Activated CD8-positive, alpha-beta memory T cell treated with anti-CD3 and anti-CD28 coated beads for 4 hours (primary cell): ENCODE measurements around the gene SOS1.

Experiments
- DNase-seq, 2 donors: peaks; one replicate each; pipeline ENCODE4 v3.0.0-alpha.2; 2020; ENCODE audit warnings: low read depth in 2 of 2

The SOS1 gene

GRCh38 chr2:39024833-39025232 is 96.0 kb downstream of the SOS1 start:
- DNase-seq: no peak

- DNase-seq: no peak
Observed at GRCh38 chr2:39023649-39024048, 97.2 kb downstream of the SOS1 start.

DNA sequence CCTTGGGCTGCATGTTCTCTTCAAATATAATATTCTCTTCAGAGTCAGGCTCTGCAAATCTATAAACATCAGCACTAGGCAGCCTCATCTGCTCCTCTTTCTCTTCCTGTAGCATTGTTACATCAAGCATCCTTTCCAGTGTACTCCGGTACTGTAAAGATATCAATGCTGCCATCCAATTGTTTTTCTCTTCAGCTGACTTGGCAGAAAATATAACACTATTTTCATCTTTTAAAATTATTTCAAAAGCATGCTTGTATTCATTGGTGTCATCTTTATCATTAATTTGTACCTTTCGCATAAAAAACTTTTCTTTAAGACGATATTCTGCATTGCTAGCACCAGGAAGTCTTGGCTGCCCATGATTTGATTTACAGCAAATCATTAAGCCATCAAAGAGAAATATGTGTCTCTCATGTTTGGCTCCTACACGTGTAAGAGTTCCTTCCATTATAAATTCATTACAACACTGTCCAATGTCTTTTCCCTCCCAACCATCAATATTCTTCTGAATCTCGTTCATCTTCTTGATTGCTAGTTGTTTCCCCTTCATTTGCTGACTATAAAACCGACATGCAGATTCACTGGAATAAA is 98.1 kb downstream of the SOS1 start:
- no peak for DNase-seq

DNA sequence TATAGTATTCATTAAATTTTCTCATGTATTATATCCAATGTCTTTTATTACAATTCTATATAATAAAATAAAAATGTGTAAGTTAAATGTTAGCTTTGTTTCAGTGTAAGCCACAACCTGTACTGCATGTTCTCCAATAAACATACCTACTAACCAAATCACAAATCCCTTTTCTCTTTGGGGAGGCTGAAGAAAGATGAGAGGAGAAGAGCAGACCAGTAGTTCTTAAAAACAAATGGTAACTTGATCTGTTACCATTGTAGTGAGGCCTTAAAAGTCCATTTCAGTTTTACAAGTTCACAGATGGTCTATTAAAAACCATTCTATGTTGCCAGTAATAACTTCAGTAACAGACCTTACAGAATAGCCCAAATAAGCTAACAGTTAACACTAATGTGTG is 100.5 kb downstream of the SOS1 start:
- DNase-seq: no peak

- no peak for DNase-seq
Observed at GRCh38 chr2:39018638-39019037, 102.2 kb downstream of the SOS1 start.

GRCh38 chr2:39017334-39017733 is 103.5 kb downstream of the SOS1 start:
- DNase-seq: no peak

DNA sequence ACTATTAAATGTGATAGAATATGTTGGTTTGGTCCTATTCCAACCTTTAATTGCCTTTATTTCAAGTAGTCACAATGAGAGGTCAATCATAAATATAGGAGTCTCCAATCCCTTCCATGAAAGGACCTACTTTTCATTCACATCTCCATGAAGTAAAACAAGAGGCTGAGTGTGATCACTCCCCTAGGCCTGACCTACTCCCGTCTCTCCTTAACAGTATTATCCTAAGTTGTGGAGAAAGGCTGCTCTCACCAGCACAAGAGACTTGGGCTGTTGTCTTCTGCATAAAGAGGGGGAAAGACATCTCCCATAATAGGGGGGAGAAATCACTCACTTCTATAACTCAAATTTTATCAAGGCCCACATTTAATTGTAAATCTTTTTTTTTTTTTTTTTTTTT is 105.4 kb downstream of the SOS1 start:
- DNase-seq: no peak

GRCh38 chr2:39013871-39014270 is 107.0 kb downstream of the SOS1 start:
- DNase-seq: no peak

DNA sequence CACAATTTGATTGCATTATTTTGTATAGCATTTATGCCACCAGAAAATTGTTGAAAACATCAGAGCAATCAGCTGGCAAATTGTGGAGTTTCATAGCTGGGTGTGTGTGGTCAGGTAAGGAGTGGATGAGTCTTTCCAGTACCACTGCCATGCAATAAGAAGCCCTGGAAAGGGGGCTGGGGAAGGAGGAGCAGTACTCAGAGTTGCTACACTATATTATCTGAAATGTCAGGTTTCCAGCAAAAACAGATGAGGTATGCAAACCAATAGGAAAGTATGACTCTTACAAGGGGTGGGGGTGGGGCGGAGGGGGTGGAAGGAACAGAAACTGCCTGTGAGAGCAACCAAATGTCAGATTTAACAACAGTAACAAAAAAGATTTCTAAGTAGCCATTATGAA is 112.2 kb downstream of the SOS1 start:
- no peak for DNase-seq

GRCh38 chr2:39007875-39008504 is 112.9 kb downstream of the SOS1 start:
- DNase-seq: no peak

GRCh38 chr2:39000552-39000951 is 120.3 kb downstream of the SOS1 start:
- DNase-seq: no peak

GRCh38 chr2:38997781-38998180 is 123.1 kb downstream of the SOS1 start:
- no peak for DNase-seq

DNA sequence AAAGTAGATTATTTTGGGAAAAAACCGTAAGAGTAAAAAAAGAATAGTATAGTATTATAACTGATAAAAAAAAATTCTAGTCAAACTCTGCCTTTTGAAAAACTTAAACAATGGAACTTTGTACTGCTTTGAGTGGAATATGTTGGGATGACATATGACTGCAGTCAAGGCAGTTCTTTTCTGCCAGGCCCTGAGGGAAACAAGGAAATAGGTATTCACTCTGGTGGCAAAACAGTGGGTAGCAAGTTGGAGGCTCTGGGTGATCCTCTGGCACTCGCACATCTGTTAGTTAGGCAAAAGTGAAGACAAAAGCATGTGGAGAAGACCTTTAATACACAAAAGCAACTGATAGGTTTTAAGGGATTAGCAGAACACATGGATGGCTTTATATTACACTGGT is 129.0 kb downstream of the SOS1 start:
- no peak for DNase-seq

DNA sequence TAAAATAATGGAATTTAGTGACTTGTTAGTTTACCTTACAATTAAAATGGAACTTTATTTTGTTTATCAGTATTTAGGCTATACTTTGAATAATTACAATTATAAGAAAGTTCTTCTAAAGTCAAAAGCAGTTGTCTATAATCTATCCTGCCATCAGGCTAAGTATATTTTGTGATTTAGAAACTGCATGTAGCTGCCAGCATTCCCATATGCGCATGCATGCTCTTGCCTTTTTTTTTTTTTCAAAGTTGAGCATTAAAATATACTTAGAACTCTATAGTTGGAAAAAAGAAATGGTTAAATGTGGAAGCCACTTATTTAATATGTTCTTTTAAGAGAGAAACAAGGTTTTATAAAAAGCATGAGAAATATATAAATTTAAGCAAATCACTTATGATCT is 132.1 kb downstream of the SOS1 start:
- no peak for DNase-seq

- no peak for DNase-seq
Observed at GRCh38 chr2:38982498-38982897, 138.4 kb downstream of the SOS1 start.

- DNase-seq: no peak
Observed at GRCh38 chr2:38981670-38982357, 139.0 kb downstream of the SOS1 start.

- no peak for DNase-seq
Observed at GRCh38 chr2:38981003-38981669, 139.7 kb downstream of the SOS1 start.

DNA sequence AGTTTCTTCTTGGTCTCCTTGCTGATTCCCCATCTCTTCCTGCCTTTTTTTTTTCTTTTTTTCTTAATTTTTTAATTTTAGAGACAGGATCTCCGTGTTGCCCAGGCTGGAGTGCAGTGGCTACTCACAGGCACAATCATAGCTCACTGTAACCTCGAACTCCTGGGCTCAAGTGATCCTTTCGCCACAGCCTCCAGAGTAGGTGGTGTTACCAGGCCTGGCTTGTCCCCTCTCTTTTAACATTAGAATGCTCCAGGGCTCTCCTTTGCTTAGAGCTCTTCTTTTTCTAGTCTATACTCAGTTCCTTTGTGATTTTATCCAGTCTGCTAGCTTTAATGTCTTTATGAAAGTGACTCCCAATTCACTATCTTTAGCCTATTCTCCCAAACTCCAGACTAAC is 141.9 kb downstream of the SOS1 start:
- DNase-seq: no peak

DNA sequence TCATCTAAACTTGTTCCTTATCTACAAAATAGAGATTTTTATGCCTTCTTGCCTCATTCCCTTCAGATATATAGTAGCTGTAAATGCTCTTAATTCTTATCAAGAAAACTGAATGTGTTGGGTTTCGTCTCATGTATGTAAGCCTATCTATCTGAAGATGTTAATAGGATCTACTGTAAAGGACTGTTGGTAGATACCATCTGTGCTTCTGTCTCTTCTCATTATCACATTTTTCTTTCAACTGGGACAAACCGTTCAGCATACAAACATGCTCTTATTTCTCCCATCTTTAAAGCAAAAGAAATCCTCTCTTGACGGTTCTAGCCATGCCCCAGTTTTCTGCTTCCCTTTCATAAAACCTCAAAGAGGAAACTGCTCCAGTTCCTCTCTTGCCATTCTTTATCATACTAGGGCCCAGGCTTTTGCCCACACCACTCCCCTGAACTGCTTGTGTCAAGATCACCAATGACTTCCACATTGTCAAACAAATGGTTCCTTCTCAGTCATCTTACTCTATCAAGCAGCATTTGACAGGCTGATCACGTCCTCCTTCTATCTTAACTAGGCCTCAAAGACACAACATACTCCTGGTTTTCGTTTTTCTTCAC is 142.5 kb downstream of the SOS1 start:
- DNase-seq: no peak

- DNase-seq: no peak
Observed at GRCh38 chr2:38977047-38977446, 143.8 kb downstream of the SOS1 start.

- DNase-seq: no peak
Observed at GRCh38 chr2:38975042-38975441, 145.8 kb downstream of the SOS1 start.

DNA sequence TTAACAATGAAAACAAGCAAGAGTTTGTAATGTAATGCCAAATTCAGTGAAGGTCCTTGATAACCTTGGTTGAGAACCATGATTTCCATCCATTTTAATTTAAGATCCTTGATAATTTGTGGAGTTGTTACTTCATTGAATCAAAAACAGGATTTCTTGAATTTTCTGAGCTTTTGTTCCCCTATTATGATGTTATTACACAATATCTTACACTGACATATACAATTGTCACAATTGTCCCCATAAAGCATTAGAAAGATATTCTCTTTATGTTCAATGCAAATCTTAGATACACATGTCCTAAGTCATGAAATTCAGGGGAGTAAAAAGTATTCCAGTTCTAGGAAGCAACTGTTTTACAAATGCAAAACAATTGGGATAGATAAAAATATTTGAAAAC is 147.6 kb downstream of the SOS1 start:
- no peak for DNase-seq
